Lower leg skin (tissue), 4 donors: ENCODE measurements around the gene MAD1L1. TPM values are rescaled to one million over a fixed set of nuclear protein-coding genes. Genes with fewer than 3 reads are reported as not detected.

Source experiments
- DNase-seq, 2 donors: peaks; one replicate each; pipeline ENCODE4 v3.0.0-alpha.2; 2019; ENCODE audit warnings: low spot score in 2 of 2
- H3K4me3 ChIP-seq: fragments of 200-600 bp; sonication (generic); 2 replicates; pipeline ENCODE4 v1.5.1; 2017; ENCODE audit warnings: mild to moderate bottlenecking, low read depth; ENCODE audit not compliant: poor library complexity, severe bottlenecking
- POLR2A ChIP-seq, 2 donors: fragments of 450-650 bp; IDR thresholded peaks; one replicate each; pipeline ENCODE4 v1.6.1; 2016 to 2017; ENCODE audit warnings: antibody characterized with exemption in 2 of 2, mild to moderate bottlenecking in 1 of 2, moderate library complexity in 1 of 2
- WGBS, 2 donors: methylation state at CpG; one replicate each; pipeline ENCODE4 v1.1.5; 2018; 5-methylcytosine and 5-hydroxymethylcytosine counted together
- intact Hi-C: fragments of 100-400 bp; cut with DNase I; formaldehyde crosslinking; loops from one replicate; pipeline ENCODE4 v1.15.0; 2023; ENCODE audit warnings: low total_unique reads
- total RNA-seq, 4 donors: library from RNA; depleted of rRNA; stranded (reverse); fragments of >200 nt; gene quantifications; one replicate each; pipeline ENCODE4 v1.1.0, GENCODE V29; 2016
- TF ChIP-seq, protein P1 (sequence below), 3 donors: fragments of 450-650 bp; IDR thresholded peaks; one replicate each; pipeline ENCODE4 v1.5.1; 2016; ENCODE audit warnings: antibody characterized with exemption in 3 of 3, mild to moderate bottlenecking in 3 of 3, moderate library complexity in 2 of 3

Gene MAD1L1
- total RNA-seq, 4 donors from 2014 or later: 37.7 to 77.8 (median 59.4) TPM

DNA sequence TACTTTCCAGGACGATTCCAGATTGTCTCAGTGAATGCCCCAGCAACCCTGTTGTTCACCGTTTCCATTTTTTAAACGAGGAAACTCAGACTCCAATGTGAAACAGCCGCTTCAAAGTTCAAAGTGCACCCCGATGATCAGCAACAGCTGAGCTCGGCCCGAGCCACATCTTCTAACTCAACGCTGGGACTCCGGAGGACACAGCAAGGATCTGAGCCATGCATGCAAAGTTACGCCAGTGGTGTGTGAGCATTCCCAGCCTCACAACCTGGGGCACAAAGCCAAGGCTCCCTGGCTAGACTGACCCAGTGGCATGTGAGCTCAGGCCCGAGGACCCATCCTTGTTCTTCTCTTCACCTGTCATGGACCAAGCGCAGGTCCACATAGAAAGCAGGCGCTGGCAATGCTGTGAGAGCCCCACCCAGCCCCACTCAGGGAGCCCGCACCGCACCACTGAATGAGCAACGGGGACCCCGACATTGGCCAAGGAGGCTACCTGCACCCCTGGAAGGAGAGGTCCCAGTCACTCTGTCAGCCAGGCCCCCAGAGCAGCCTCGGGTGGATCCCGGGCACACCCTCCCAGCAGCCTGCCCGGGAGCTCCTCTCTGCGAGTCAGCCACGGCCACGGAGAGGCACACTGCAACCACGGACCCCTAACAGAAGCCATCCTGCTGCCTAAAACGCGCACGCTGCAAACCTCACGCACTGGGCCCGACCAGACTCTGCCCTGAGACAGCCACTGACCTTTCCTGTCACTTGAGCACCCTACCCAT, 82.9 kb downstream of the MAD1L1 start:
- intact Hi-C loops: no loop called here
- no peak overlapping the region for H3K4me3 ChIP-seq
- 87 to 93% methylated on average over 26 to 28 of the region's 29 CpGs for WGBS, 2 donors
- no peak for DNase-seq
- TF ChIP-seq, protein P1, sequence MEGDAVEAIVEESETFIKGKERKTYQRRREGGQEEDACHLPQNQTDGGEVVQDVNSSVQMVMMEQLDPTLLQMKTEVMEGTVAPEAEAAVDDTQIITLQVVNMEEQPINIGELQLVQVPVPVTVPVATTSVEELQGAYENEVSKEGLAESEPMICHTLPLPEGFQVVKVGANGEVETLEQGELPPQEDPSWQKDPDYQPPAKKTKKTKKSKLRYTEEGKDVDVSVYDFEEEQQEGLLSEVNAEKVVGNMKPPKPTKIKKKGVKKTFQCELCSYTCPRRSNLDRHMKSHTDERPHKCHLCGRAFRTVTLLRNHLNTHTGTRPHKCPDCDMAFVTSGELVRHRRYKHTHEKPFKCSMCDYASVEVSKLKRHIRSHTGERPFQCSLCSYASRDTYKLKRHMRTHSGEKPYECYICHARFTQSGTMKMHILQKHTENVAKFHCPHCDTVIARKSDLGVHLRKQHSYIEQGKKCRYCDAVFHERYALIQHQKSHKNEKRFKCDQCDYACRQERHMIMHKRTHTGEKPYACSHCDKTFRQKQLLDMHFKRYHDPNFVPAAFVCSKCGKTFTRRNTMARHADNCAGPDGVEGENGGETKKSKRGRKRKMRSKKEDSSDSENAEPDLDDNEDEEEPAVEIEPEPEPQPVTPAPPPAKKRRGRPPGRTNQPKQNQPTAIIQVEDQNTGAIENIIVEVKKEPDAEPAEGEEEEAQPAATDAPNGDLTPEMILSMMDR (IDR thresholded peaks at IDR 0.05): no peak
- no peak for TF ChIP-seq POLR2A (IDR thresholded peaks at IDR 0.05)

- no peak for DNase-seq
- no peak for TF ChIP-seq POLR2A (IDR thresholded peaks at IDR 0.05)
- TF ChIP-seq, protein P1 (IDR thresholded peaks at IDR 0.05): no peak
- intact Hi-C loops: no loop called here
These were observed 83.9 kb downstream of the MAD1L1 start for GRCh38 chr7:2148814-2149213.

DNA sequence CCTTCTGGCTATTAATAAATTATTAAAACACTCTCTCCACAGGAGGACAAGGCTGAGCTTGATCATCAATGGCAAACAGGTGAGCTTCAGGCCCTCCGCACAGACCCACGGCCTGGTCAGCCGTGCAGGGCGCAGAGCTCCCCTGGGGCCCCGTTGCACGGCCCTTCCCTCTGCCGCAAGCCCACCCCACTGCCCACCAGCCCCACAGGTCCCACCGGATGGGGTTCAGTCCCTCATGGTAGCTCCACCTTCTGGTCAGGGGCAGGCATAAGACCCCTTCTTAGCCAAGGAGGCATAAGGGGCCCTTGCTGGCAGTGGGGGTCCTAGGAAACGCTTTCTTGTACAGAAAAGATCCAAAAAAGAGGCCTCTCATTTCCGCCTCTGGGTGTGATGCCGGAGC, 84.6 kb downstream of the MAD1L1 start:
- H3K4me3 ChIP-seq: no peak overlapping the region
- DNase-seq: no peak
- no peak for TF ChIP-seq POLR2A (IDR thresholded peaks at IDR 0.05)
- TF ChIP-seq, protein P1 (IDR thresholded peaks at IDR 0.05): no peak
- 94 to 96% methylated on average over 10 of the region's 11 CpGs for WGBS, 2 donors
- intact Hi-C loops: no loop called here

More at GRCh38 chr7:2148814-2149213, 83.9 kb downstream of the MAD1L1 start:
- H3K4me3 ChIP-seq: no peak overlapping the region
- 93 to 96% methylated on average over 7 of the region's 7 CpGs for WGBS, 2 donors

DNA sequence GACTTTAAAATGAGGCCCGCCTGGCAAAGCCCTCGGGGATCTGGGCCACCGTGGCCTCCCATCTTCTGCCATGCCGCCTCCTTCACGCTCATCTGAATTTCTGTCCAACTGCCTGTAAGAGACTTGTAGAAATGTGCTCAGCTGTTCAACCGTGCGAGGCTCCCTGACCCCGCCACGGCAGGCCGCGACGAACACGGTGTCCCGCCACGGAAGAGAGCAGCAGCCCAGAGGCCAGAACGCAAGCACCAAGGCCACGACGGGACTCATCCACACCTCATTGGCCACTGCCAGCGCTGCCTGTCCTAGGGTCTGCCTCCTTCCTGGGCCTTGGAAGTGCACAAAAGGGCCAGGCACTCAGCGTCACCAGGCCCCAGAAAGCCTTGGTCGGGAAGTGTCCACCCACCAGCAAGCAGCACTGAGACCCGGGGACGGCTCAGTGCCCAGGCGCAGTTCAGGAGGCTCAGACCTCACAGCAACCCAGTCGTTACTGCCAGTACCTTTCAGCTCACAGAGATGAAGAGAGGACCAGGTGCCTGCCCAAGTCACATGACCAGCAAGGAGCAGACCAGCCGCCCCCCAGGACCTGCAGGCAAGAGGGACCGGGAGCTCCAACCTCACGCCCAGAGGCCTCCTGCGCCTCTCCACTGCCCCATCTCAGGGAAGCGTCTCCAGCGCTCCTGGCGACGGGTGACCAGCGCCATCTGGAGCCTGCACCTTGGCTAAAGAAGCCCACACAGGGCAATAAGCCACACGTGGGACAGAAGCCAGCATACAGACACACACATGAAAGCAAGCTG, 85.9 kb downstream of the MAD1L1 start:
- TF ChIP-seq, protein P1 (IDR thresholded peaks at IDR 0.05): no peak
- H3K4me3 ChIP-seq: no peak overlapping the region
- 94 to 95% methylated on average over 22 to 34 of the region's 35 CpGs for whole genome bisulfite sequencing, 2 donors
- no peak for DNase-seq
- intact Hi-C loops: no loop called here

DNA sequence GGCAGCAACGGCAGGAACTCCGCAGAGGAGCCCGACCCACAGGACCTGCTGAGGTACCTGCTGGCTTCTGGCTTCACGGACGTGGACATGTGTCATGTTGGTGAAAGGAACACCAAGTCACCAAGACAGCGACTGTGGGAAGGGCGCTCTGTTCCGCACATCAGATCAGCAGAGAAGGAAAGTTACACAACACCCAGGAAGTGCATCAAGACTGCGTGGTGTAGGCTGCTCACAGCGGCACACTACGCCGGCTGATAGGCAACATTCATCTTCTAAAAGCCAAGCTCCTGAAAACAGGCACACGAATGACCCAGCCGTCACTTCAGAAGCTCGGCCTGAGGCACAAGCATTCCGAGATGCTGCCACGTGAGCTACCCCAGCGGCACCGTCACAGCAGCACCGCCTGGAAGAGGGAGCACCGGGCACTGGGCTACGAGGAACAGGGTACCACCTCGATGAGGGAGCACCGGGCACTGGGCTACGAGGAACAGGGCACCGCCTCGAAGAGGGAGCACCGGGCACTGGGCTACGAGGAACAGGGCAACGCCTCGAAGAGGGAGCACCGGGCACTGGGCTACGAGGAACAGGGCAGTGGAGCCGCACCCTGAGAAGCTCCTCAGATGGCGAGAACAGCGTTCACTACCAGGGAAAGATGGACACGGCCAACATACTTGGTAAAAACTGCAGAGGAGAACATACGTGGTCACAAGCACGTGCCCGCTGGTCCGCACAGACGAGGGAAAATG, 86.7 kb downstream of the MAD1L1 start:
- intact Hi-C loops: no loop called here
- DNase-seq: no peak
- TF ChIP-seq POLR2A (IDR thresholded peaks at IDR 0.05): no peak
- TF ChIP-seq, protein P1 (IDR thresholded peaks at IDR 0.05): no peak
- 93 to 94% methylated on average over 42 of the region's 42 CpGs for WGBS, 2 donors
- no peak overlapping the region for H3K4me3 ChIP-seq
